Astrocyte of the cerebellum (primary cell): ENCODE results near the gene MYOZ1.

Experiments used
- DNase-seq: peaks from one replicate; pipeline ENCODE4 v3.0.0-alpha.2; 2011; ENCODE audit warnings: low read depth
- H3K4me3 ChIP-seq: 2 replicates; pipeline ENCODE4 v1.5.1; 2011; ENCODE audit warnings: mild to moderate bottlenecking, low read depth, low read length, moderate library complexity
- CTCF ChIP-seq: IDR thresholded peaks from 2 replicates; pipeline ENCODE4 v1.5.1; 2012; ENCODE audit warnings: low read length, low read depth, moderate library complexity, mild to moderate bottlenecking; ENCODE audit errors: missing control alignments
- in situ Hi-C: cut with HindIII; loops from 2 replicates; pipeline ENCODE4 v1.10.0; 2017; ENCODE audit warnings: low sequenced_read_pairs

Gene MYOZ1

GRCh38 chr10:73581918-73582317 lies 59.4 kb downstream of the MYOZ1 start:
- no peak for DNase-seq
- in situ Hi-C loops, result no loop called here
- no peak overlapping the region for H3K4me3 ChIP-seq
- no peak for TF ChIP-seq CTCF
